Thyroid gland (tissue), 4 donors: ENCODE results near the gene SNRPE. TPM values are rescaled to one million over a fixed set of nuclear protein-coding genes. Genes with fewer than 3 reads are reported as not detected.

Experiments used
- DNase-seq, 2 donors: peaks; one replicate each; pipeline ENCODE4 v3.0.0-alpha.2; 2019
- H3K27ac ChIP-seq, 3 donors: fragments of 200-600 bp; sonication (generic); 1 replicate in 2 of 3; 2 replicates in 1 of 3; pipeline ENCODE4 v1.5.1; 2016 to 2019; ENCODE audit warnings: mild to moderate bottlenecking in 1 of 3, moderate library complexity in 1 of 3
- H3K27me3 ChIP-seq: fragments of 200-600 bp; sonication (generic); one replicate; pipeline ENCODE4 v1.5.1; 2019
- H3K36me3 ChIP-seq, 2 donors: fragments of 200-600 bp; sonication (generic); one replicate each; pipeline ENCODE4 v1.5.1; 2016 to 2019
- H3K4me1 ChIP-seq, 2 donors: fragments of 200-600 bp; sonication (generic); one replicate each; pipeline ENCODE4 v1.5.1; 2017 to 2019
- H3K4me3 ChIP-seq, 3 donors: fragments of 200-600 bp; sonication (generic); replicated peaks in 1 of 3; 1 replicate in 2 of 3; 2 replicates in 1 of 3; pipeline ENCODE4 v1.5.1; 2016; ENCODE audit warnings: mild to moderate bottlenecking in 1 of 3
- H3K9me3 ChIP-seq: fragments of 200-600 bp; sonication (generic); one replicate; pipeline ENCODE4 v1.5.1; 2017
- POLR2A ChIP-seq, 2 donors: fragments of 450-650 bp; IDR thresholded peaks; one replicate each; pipeline ENCODE4 v1.6.1; 2017; ENCODE audit warnings: antibody characterized with exemption in 2 of 2, mild to moderate bottlenecking in 2 of 2, moderate library complexity in 1 of 2
- WGBS, 2 donors: methylation state at CpG; one replicate each; pipeline ENCODE4 v1.1.5; 2017; 5-methylcytosine and 5-hydroxymethylcytosine counted together
- intact Hi-C: fragments of 100-400 bp; cut with DNase I; formaldehyde crosslinking; loops from one replicate; pipeline ENCODE4 v1.15.1; 2023
- total RNA-seq, 4 donors: library from RNA; depleted of rRNA; stranded (reverse); fragments of >200 nt; gene quantifications; one replicate each; pipeline ENCODE4 v1.2.3, GENCODE V29; 2016
- TF ChIP-seq, protein P1 (sequence below), 6 experiments: fragments of 200-600 bp in 3 of 6; fragments of 450-650 bp in 3 of 6; sonication (generic) in 3 of 6; IDR thresholded peaks; one replicate each; pipeline ENCODE4 v1.5.1; 2016 to 2019; ENCODE audit warnings: antibody characterized with exemption in 6 of 6, mild to moderate bottlenecking in 2 of 6, inconsistent platforms in 1 of 6, moderate library complexity in 1 of 6

SNRPE gene
- total RNA-seq, 4 donors from 2014 or later, result 21.9 to 54.7 (median 38.5) TPM

DNA sequence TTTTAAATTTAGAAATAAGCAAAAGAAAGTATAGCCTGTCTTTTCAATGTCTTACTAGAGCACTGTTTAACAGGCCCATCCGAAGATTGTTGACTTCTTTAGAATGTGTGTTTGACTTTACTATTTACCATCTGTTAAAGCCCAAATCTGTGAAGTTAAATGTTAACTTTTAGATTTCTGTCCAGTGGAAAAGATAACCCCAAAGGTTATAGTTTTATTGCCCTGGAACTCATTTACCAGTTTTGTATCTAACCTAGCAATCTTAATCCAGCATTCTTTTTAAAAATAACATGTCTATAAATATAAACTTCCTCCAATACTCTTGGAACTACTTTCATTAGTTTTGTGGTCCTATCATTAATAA lies 37.9 kb downstream of the SNRPE start:
- Histone ChIP-seq H3K27ac (no peak overlapping the region), H3K4me1 (no peaks in the 10 kb centered on the region), H3K27me3 (no peaks in the 10 kb centered on the region), H3K36me3 (no peaks in the 10 kb centered on the region), H3K4me3 (no peak overlapping the region), H3K9me3 (no peaks in the 10 kb centered on the region)
- WGBS, 2 donors, result 85 to 92% methylated on average over 1 of the region's 1 CpG
- DNase-seq, result no peak
- intact Hi-C loops, result no loop called here
- TF ChIP-seq, protein P1, sequence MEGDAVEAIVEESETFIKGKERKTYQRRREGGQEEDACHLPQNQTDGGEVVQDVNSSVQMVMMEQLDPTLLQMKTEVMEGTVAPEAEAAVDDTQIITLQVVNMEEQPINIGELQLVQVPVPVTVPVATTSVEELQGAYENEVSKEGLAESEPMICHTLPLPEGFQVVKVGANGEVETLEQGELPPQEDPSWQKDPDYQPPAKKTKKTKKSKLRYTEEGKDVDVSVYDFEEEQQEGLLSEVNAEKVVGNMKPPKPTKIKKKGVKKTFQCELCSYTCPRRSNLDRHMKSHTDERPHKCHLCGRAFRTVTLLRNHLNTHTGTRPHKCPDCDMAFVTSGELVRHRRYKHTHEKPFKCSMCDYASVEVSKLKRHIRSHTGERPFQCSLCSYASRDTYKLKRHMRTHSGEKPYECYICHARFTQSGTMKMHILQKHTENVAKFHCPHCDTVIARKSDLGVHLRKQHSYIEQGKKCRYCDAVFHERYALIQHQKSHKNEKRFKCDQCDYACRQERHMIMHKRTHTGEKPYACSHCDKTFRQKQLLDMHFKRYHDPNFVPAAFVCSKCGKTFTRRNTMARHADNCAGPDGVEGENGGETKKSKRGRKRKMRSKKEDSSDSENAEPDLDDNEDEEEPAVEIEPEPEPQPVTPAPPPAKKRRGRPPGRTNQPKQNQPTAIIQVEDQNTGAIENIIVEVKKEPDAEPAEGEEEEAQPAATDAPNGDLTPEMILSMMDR (IDR thresholded peaks at IDR 0.05), result no peak
- TF ChIP-seq POLR2A (IDR thresholded peaks at IDR 0.05), result no peak

DNA sequence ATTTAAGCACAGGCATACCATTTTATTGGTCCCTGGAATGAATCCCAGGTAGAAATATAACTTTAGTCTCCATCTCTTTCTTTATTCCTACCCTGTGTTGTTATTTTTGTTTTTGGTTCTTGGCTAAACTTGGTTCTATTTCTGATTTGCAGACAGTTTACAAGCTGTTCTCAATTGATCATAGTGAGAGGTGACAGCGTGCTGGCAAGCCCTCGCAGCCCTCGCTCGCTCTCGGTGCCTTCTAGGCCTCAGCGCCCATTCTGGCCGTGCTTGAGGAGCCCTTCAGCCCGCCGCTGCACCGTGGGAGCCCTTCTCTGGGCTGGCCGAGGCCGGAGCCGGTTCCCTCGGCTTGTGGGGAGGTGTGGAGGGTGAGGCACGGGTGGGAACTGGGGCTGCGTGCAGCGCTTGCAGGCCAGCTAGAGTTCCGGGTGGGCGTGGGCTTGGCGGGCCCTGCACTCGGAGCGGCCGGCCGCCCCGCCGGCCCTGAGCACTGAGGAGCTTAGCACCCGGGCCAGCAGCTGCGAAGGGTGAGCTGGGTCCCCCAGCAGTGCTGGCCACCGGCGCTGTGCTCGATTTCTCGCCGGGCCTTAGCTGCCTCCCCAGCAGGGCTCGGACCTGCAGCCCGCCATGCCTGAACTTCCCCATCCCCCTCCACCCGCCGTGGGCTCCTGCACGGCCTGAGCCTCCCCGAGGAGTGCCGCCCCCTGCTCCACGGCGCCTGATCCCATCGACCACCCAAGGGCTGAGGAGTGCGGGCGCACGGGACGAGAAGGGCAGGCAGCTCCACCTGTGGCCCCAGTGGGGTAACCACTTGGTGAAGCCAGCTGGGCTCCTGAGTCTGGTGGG lies 38.7 kb downstream of the SNRPE start:
- WGBS, 2 donors, result 96 to 97% methylated on average over 26 to 28 of the region's 47 CpGs
- intact Hi-C loops, result no loop called here
- H3K27ac ChIP-seq, result no peak overlapping the region
- H3K9me3 ChIP-seq, result no peaks in the 10 kb centered on the region
- TF ChIP-seq POLR2A (IDR thresholded peaks at IDR 0.05), result no peak
- TF ChIP-seq, protein P1 (IDR thresholded peaks at IDR 0.05), result no peak
- no peaks in the 10 kb centered on the region for H3K27me3 ChIP-seq
- DNase-seq, result no peak
- no peak overlapping the region for H3K4me3 ChIP-seq
- no peaks in the 10 kb centered on the region for H3K4me1 ChIP-seq
- H3K36me3 ChIP-seq, result no peaks in the 10 kb centered on the region

DNA sequence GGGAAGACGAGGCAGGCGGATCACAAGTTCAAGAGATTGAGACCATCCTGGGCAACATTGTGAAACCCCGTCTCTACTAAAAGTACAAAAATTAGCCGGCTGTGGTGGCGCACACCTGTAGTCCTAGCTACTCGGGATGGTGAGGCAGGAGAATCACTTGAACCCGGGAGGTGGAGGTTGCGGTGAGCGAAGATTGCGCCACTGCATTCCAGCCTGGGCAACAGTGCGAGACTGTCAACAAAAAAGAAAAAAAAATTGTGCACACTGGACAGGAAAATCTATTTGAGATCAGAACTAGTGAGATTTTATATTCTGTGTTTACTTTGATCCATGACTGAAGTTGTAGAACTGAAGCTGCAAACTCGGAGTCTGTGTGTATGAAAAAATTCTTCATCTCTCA lies 40.2 kb downstream of the SNRPE start:
- H3K4me3 ChIP-seq, result no peak overlapping the region
- H3K27me3 ChIP-seq, result no peaks in the 10 kb centered on the region
- no peak overlapping the region for H3K27ac ChIP-seq
- DNase-seq, result no peak
- no peaks in the 10 kb centered on the region for H3K9me3 ChIP-seq
- no peaks in the 10 kb centered on the region for H3K36me3 ChIP-seq
- intact Hi-C loops, result no loop called here
- TF ChIP-seq, protein P1 (IDR thresholded peaks at IDR 0.05), result no peak
- TF ChIP-seq POLR2A (IDR thresholded peaks at IDR 0.05), result no peak
- WGBS, 2 donors, result 89 to 92% methylated on average over 12 of the region's 12 CpGs
- no peaks in the 10 kb centered on the region for H3K4me1 ChIP-seq

DNA sequence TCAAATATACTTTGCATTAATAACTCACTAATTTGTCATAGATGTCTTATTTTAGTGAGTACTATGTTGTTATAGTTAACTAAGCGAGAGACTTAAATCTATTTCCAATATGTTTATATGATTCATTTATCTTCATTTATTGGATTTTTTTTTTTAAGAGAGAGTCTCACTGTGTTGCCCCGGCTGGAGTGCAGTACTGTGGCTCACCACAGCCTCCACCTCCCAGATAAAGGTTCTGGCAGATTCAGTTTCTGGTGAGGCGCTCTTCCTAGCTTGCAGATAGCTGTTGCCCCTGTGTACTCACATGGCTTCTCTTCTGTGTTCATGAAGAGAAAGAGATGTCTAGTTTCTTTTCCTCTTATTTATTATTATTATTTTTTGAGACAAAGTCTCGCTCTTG lies 43.9 kb downstream of the SNRPE start:
- H3K27me3 ChIP-seq, result no peaks in the 10 kb centered on the region
- no peak overlapping the region for H3K4me3 ChIP-seq
- H3K9me3 ChIP-seq, result no peaks in the 10 kb centered on the region
- intact Hi-C loops, result no loop called here
- WGBS, 2 donors, result 94 to 96% methylated on average over 4 of the region's 4 CpGs
- H3K27ac ChIP-seq, result no peak overlapping the region
- no peak for DNase-seq
- no peaks in the 10 kb centered on the region for H3K36me3 ChIP-seq
- TF ChIP-seq, protein P1 (IDR thresholded peaks at IDR 0.05), result no peak
- no peak for TF ChIP-seq POLR2A (IDR thresholded peaks at IDR 0.05)
- no peaks in the 10 kb centered on the region for H3K4me1 ChIP-seq

DNA sequence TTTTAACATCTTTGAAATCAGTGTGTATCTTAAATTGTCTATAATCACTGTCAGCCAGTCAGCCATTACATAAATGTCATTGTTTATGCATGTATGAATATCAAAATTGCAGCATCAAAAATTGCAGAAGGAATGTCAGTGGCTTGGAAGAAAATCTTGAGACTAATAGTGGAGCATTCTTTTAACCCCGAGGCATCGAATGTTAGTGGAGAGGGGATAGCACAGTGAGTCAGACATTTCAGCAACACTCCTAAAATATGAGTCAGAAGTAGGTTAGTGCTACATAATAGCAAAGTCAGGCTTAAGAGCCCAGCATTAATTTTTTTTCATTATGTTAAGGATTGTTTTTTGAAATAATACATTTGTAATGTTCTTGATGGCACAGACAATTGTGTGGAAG lies 45.5 kb downstream of the SNRPE start:
- H3K4me1 ChIP-seq, result no peaks in the 10 kb centered on the region
- intact Hi-C loops, result no loop called here
- no peaks in the 10 kb centered on the region for H3K27me3 ChIP-seq
- H3K36me3 ChIP-seq, result no peaks in the 10 kb centered on the region
- H3K4me3 ChIP-seq, result no peak overlapping the region
- TF ChIP-seq, protein P1 (IDR thresholded peaks at IDR 0.05), result no peak
- TF ChIP-seq POLR2A (IDR thresholded peaks at IDR 0.05), result no peak
- WGBS, 2 donors, result 61 to 69% methylated on average over 2 of the region's 2 CpGs
- no peak for DNase-seq
- H3K9me3 ChIP-seq, result no peaks in the 10 kb centered on the region
- no peak overlapping the region for H3K27ac ChIP-seq
